Activated naive CD4-positive, alpha-beta T cell treated with anti-CD3 and anti-CD28 coated beads, Interleukin-2, amount 10 ng/mL, durations not matched to agents 5 hours and 36 hours (primary cell): ENCODE results near the gene ITPKC. TPM values are rescaled to one million over a fixed set of nuclear protein-coding genes. Genes with fewer than 3 reads are reported as not detected.

Experiments
- total RNA-seq, 2 experiments: library from RNA; stranded (reverse); gene quantifications; one replicate each; pipeline ENCODE4 v1.2.3, GENCODE V29; 2021

ITPKC gene
- total RNA-seq, result 1 to 10 TPM; 5.6 TPM

GRCh38 chr19:40716482-40717324 lies at the start of gene ITPKC, which contains the start of gene COQ8B:
TSS of gene ITPKC (plus strand) at chr19:40717112. CDS start at chr19:40717136, 24 bp downstream.
TSS of gene COQ8B (minus strand) at chr19:40716886. CDS start at chr19:40714632, 2,254 bp downstream.

DNA sequence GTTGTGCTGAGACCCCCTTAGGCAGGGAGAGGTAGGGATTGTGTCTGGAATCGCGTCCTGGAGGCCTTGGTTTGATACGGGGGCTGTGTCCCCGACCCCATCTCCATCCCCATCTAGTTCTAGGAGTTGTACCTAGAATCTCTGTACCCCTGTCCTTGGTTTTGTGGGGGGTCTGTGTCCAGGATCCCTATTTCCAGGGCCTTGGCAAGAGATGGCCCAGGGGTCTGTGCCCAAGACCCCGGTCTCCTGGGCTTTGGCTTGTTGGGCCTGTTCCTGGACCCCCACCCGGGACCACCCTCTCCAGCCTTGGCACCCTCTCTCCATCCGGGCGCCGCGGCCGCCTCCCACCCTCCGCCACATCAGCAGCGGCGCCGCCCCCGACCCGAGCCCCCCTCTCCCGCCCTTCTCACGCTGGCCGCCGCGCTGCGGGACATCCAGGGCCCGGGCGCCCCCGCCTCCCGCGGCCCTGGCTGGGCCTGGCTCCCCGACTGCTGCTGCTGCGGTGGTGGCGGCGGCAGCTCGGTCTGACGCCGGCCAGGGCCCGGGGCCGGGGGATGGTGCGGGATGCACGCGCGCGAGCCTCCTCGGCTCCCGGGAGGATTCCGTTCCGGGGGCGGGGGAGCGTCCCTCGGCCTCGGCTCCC lies 26.7 kb upstream of the ITPKC start, which contains the start of gene NUMBL:
NUMBL (minus strand) TSS at position 602 of the 643 bp plus-strand sequence; CDS start at position 434, 168 bp downstream.

DNA sequence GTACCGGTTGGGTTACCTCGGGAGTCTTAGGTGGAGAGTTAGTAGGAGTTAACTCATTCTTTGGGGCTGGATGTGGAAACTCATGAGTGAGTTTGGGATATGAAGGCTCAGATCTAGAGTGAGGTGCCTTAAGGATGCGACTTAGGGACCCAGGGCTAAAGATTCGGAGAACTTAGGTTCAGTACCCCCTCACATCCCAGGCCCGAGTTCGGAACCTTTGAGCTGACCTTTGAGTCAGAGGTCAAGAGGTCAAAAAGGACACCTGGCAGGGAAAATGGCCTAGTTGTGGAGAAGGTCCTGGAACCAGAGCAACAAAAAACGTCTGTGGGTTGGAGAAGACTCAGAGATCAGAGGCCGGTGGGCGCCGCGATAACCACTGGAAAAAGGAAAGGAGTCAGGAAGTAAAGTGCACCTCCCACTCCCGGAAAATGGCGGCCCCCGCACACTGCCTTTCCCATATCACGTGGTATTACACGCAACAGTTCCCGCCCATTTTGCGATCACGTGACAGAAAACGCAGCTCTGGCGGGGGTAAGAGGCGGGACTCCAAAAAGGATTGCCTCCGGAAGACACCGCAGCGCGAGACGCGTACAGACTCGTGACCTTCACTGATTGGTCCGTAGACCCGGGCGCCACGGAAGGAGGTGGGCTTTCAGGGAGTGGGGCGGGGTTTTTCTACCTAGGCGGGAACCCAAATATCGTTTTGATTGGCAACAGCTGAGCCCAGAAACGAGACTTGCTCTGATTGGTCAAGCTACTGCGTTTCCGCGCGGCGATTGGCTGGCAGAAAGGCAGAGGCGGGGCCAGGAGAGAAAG lies 33.4 kb downstream of the ITPKC start, which contains the start of gene ACTMAP:
ACTMAP (minus strand) TSS at position 420 of the 816 bp plus-strand sequence. CDS start 674 bp downstream, outside the sequence.

DNA sequence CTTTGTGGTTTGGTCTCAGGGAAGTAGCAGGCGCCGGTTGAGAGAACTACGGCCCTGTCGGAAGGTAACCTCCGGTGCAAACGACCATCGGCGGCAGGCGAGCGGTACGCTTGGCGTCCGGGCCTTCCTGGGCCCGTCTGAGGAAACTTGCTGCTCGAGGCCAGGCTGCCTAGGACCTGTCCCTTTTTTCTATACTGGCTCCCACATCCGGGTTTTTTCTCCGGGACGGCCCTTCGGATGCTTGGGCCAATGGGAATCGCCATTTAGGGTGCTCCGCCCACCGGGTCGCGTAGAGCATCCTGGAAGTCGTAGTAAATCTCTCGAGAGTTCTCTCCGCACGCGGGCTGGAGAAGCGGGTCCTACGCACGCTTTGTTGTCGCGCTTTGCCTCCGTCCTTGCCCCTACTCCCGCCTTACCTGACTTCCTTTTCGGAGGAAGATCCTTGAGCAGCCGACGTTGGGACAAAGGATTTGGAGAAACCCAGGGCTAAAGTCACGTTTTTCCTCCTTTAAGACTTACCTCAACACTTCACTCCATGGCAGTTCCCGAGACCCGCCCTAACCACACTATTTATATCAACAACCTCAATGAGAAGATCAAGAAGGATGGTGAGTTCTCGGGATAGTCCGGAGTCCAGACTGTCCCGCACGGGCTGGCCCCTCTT lies 34.1 kb downstream of the ITPKC start, which contains the start of gene SNRPA:
SNRPA (plus strand) TSS at position 330 of the 664 bp plus-strand sequence; CDS start at position 536, 206 bp downstream.

GRCh38 chr19:40774916-40775631 lies 58.2 kb downstream of the ITPKC start, which contains the start of gene MIA:
TSS of gene MIA (plus strand) at chr19:40775521. CDS start at chr19:40775543, 22 bp downstream.

GRCh38 chr19:40777937-40778705 lies 61.2 kb downstream of the ITPKC start, which contains the start of gene RAB4B:
TSS of gene RAB4B (plus strand) at chr19:40778247. CDS start at chr19:40778376, 129 bp downstream.

Other genes with a start within 250 kb of the ITPKC start
- gene SHKBP1, start 140.2 kb upstream of the ITPKC start, total RNA-seq, result 100 to 1,000 TPM; 110 to 119 TPM
- gene LTBP4, start 115.7 kb upstream of the ITPKC start, total RNA-seq, result 10 to 100 TPM; 81.3 to 92.4 TPM
- gene NUMBL, start 26.5 kb upstream of the ITPKC start, total RNA-seq, result 1 to 10 TPM; 5.3 to 6.7 TPM
- 10 to 100 TPM; 28.1 to 30.5 TPM for gene COQ8B, start 226 bp upstream of the ITPKC start, total RNA-seq
- 10 to 100 TPM; 15.5 to 18.2 TPM for gene ACTMAP, start 33.4 kb downstream of the ITPKC start, total RNA-seq
- gene SNRPA, start 34.1 kb downstream of the ITPKC start, total RNA-seq, result 100 to 1,000 TPM; 122 to 141 TPM
- gene MIA, start 58.4 kb downstream of the ITPKC start, total RNA-seq, result not detected
- gene RAB4B, start 61.1 kb downstream of the ITPKC start, total RNA-seq, result 10 to 100 TPM; 63.0 to 65.0 TPM
- 100 to 1,000 TPM; 152 to 158 TPM for gene EGLN2, start 82.1 kb downstream of the ITPKC start, total RNA-seq
- gene CYP2A6, start 133.3 kb downstream of the ITPKC start, total RNA-seq, result not detected
- not detected for gene CYP2A7, start 165.1 kb downstream of the ITPKC start, total RNA-seq